Stimulated activated CD4-positive, alpha-beta T cell treated with anti-CD3 and anti-CD28 coated beads, Interleukin-1b, Interleukin-23, amount 100 ng/mL, for 24 hours (primary cell): Measurements from ENCODE around the gene KIF1A.
"Not testable (repeated sequence)": the region's sequence is repeated elsewhere in the genome, so short reads cannot be mapped to it uniquely, and the experiment has no call there.

Experiments
- DNase-seq, 4 experiments: peaks; one replicate each; pipeline ENCODE4 v3.0.0-alpha.2; 2020; ENCODE audit warnings: low read depth in 4 of 4, low spot score in 1 of 4

KIF1A gene

GRCh38 chr2:240787521-240788472 is 32.2 kb downstream of the KIF1A start:
- DNase-seq: no peak

GRCh38 chr2:240786871-240787311 is 33.1 kb downstream of the KIF1A start:
- DNase-seq: no peak

GRCh38 chr2:240786355-240786841 is 33.6 kb downstream of the KIF1A start:
- no peak for DNase-seq

- DNase-seq: no peak
These were observed 34.3 kb downstream of the KIF1A start for GRCh38 chr2:240785424-240786335.

GRCh38 chr2:240784629-240785423 is 35.2 kb downstream of the KIF1A start:
- DNase-seq: no peak

- no peak for DNase-seq
These were observed 36.0 kb downstream of the KIF1A start for GRCh38 chr2:240783819-240784621.

GRCh38 chr2:240782886-240783818 is 36.9 kb downstream of the KIF1A start:
- no peak for DNase-seq

GRCh38 chr2:240782221-240782885 is 37.7 kb downstream of the KIF1A start:
- DNase-seq: no peak

- no peak for DNase-seq
These were observed 38.4 kb downstream of the KIF1A start for GRCh38 chr2:240781471-240782220.

- DNase-seq: no peak
These were observed 39.9 kb downstream of the KIF1A start for GRCh38 chr2:240780023-240780700.

GRCh38 chr2:240779250-240779832 is 40.7 kb downstream of the KIF1A start:
- not testable (repeated sequence) for DNase-seq

- DNase-seq: no peak
These were observed 41.6 kb downstream of the KIF1A start for GRCh38 chr2:240778426-240778825.

GRCh38 chr2:240777456-240778212 is 42.4 kb downstream of the KIF1A start:
- no peak for DNase-seq

- no peak for DNase-seq
These were observed 44.1 kb downstream of the KIF1A start for GRCh38 chr2:240775905-240776304.

GRCh38 chr2:240774856-240775255 is 45.2 kb downstream of the KIF1A start:
- no peak for DNase-seq

- no peak for DNase-seq
These were observed 50.9 kb downstream of the KIF1A start for GRCh38 chr2:240769096-240769495.
